Measurements from ENCODE around the gene SERPIND1.
"Not testable (repeated sequence)": the region's sequence is repeated elsewhere in the genome, so short reads cannot be mapped to it uniquely, and the experiment has no call there.

SERPIND1 gene, protein sequence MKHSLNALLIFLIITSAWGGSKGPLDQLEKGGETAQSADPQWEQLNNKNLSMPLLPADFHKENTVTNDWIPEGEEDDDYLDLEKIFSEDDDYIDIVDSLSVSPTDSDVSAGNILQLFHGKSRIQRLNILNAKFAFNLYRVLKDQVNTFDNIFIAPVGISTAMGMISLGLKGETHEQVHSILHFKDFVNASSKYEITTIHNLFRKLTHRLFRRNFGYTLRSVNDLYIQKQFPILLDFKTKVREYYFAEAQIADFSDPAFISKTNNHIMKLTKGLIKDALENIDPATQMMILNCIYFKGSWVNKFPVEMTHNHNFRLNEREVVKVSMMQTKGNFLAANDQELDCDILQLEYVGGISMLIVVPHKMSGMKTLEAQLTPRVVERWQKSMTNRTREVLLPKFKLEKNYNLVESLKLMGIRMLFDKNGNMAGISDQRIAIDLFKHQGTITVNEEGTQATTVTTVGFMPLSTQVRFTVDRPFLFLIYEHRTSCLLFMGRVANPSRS

DNA sequence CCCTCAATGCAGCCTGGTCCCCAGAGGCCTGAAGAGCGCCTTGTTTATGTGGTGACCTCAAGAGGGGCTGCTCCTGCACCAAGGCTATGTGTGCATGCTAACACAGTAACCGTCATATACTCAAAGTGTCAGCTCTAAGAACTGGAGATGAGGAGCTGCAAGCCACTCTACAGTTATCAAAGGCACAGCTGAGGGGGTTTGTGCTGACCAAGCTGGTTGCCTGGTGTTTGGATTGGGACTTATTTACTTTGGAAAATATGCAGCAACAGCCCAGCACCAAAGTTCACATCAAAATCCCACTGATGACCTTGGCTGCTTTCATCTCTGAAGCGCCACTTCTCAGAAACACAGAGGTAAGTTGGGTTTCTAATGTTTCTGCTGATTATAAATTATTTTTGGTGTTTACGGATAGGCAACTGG is at the start of gene SERPIND1:
SERPIND1 (plus strand) TSS at position 321 of the 420 bp plus-strand sequence. CDS start 5,200 bp downstream, outside the sequence.
- DNase-seq, result no peak

DNA sequence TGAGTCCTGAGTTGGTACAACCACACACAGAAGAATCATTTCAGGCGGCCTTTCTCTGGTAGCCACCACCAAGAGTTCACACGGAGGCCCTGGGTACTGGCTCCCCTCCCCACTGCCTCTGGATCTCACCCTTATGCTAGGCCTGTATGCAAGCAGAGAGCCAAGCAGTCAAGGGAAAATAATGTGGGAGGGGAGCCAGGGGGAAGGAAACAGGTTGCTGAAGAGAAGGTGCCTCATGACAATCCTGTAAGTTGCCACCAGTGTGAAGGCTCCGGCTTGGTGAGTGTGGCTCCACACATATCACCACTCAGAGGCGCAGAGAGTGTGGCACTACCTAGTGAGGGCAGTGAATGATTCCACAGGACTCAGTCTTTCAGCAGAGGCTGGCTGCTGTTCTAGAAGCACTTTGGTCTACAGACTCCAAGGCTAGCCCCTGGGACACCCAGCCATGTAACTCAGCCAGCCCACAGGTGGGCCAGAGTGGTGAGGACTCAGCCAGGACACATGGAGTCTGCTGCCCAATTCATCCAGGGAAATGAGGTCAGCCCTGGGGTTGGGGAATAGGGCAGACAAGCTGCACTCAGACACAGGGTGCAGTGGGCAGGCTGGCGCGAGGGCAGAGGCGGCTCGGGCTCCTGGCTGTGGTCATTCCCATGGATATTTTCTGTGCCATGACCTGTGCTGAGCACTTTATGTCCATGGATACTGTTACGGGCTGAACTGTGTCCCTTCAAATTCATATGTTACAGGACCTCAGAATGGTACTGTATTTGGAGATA is 49.0 kb upstream of the SERPIND1 start:
- no peak for DNase-seq

DNA sequence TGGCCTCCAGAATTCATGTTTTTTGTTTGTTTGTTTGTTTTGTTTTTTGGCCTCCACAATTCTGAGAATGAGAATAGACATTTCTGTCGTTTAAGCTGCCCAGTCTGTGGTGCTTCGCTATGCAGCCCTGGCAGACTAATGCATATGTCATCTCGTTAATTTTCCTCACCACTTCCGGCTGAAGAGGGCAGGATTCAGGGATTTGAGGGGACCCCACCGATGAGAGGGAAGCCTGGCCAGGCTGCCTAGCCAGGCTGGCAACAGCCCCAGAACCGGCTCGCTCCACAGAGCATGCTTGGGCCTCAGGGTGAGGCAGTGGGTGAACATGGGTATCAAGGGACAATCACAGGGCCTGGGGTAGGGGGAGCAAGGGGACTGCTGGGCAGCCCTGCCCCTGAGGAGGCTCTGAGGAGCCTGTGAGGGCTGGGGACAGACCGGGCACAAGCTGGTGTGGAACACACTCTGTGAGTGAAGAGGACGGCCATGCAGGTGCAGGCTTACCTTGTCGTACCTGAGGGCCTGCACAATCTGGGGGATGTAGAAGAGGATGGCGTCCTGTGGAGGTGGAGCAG is 47.8 kb upstream of the SERPIND1 start:
- DNase-seq, result no peak

DNA sequence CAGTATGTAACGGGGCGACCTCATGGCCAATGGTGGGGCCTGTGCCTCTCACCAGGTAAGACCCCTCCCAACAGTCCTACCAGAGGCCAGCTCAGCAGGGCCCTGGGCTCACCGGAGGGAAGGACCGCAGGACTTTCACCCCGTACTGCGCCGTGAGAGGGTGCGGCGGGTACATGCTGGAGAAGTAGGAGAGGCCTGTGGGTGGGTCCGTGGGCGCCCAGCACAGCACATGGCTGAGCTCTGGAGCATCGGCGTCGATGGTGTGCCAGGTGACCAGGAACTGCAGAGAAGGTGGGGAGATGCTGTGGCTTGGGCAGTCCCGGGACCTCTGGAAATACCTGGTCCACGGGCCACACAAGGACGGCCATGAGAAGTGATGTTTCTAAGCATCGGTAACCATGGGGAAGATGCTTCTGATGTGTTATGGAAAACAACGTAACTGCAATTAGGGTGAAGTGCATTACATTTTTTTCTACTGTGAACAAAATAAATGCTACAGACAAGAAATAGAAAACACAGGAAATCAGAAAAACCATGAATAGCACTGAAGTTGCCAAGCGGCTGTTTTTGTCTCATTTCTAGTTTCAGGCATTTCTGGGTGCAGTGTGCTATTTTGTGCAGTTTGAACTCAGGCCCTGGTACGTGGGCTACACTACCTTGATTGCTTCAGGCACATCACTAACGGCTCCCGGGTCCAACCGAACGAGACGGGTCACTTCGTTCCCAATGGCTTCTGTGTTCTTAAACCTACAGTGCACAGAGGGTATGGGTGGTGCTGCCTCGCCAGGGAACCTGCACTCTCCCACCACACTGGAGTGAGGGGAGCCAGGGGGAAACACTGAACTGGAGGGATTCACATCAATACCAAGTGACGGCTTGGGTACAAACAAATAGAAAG is 46.5 kb upstream of the SERPIND1 start:
- DNase-seq, result no peak

DNA sequence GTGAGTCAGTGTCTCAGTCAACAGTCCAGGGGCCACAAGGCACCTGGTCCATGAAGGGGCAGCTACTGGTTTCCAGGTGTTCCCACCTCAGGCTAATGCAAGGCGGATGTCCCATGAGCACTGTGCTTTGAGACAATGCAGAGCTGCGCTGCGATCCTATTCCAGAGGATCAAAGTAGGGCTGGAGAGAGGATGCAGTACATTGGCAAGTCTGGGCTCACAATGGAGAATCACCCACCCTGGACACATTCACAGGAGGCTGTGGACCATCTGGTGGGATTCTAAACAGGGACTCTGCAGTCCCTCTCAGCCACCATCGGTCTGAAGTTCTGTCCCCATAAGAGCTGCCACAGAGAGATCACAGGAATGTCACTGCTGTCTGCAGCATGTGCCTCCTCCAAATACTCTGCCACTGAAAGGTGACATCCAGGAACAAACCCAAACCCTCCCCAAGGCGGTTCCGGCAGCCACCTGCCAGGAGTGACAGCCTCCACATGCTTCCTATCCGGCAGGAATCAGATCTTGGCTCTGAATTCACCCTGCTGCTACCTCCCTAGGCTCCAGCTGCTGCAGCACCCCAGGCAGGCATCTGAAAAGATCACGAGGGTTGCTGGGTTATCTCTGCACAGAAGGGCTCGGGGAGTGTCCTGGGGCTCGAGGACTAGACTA is 45.3 kb upstream of the SERPIND1 start:
- no peak for DNase-seq

DNA sequence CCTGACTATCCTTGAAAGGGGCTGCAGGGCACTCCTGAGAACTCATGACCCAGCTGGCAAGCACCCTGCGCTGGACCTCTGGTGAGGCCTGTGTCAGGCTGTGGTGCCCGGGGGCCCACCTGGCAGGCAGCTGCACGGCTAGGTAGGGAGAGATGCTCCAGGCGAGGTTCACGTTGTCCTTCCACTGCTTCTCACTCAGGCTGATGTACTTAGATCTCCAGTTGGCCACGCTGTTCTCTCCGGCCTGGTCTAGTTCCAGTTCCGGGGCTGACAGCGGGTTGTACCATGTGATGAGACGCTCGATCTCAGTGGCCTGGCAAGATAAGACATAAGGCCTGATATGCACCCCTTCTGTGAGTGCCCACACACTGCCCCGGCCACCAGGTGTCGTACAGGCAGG is 44.7 kb upstream of the SERPIND1 start:
- no peak for DNase-seq

DNA sequence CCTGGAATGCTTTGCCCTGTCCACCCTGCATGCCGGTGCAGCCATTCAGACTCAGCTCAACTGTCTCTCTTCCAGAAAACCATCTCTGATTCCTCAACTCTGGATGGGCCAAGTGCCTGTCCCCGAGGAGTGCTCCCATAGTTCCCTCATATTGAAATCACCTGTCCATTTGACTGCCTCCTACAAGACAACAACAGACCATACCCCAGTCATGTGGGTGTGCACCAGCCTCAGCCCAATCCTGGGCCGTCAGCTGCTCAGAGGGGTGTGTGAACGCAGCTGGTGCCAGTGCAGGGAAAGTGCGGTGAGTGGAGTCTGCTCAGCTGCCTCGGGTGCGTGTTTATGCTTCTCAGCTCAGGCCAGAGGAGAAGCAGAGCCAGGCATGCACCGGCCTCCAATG is 41.5 kb upstream of the SERPIND1 start:
- DNase-seq, result not testable (repeated sequence)

DNA sequence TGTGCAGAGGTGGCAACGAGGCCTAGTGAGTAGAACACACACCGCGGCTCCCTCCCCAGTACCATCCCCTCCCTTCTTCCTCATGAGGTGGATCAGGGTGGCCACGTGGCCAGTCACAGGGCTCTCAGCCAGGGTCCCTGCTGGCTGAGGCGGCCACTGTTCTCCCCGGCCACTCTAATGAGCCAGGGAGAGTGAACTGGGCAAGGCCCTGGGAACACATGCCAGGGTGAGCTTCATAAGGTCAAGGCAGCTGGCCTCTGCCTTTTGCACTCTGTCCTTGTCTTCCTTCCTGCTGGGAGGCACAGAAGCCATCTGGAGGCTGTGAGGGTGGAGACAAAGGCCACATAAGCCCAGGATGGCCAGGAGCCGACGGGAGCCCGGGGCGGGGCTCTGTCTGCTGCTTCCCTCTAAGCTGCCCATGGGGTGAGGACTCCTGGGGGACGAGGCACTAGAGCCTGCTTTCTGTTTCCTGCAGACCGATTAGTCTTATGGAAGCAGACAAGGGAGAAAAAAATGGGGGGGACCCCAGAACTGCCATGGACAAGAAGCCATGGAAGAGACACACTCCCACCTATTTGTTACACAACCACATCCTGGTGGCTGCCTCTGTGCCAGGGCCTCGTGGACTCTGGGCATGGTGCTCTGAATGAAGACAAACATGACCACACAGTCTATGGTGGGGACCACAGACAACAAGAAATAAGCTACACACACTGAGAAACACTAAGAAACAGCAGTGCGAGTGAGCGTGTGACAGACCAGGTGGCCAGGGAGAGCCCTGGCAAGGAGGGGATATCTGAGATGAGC is 38.4 kb upstream of the SERPIND1 start:
- not testable (repeated sequence) for DNase-seq

DNA sequence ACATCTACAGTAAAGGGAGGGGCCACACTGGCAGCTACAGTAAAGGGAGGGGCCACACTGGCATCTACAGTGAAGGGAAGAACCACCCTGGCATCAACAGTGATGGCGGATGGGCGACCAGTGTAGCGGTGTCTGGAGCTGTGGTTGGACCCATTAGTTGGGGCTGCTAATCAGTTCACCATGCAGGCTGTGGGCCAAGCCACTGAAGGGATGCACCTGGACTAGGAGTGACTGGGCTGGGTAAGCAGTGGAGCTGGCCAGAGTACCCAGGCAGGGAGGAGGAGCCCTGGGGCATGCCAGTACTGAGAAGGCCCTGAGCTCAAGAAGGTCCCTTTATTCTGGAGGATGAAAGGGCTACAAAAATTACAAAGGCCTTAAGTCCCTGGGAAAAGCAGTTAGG is 37.0 kb upstream of the SERPIND1 start:
- not testable (repeated sequence) for DNase-seq

DNA sequence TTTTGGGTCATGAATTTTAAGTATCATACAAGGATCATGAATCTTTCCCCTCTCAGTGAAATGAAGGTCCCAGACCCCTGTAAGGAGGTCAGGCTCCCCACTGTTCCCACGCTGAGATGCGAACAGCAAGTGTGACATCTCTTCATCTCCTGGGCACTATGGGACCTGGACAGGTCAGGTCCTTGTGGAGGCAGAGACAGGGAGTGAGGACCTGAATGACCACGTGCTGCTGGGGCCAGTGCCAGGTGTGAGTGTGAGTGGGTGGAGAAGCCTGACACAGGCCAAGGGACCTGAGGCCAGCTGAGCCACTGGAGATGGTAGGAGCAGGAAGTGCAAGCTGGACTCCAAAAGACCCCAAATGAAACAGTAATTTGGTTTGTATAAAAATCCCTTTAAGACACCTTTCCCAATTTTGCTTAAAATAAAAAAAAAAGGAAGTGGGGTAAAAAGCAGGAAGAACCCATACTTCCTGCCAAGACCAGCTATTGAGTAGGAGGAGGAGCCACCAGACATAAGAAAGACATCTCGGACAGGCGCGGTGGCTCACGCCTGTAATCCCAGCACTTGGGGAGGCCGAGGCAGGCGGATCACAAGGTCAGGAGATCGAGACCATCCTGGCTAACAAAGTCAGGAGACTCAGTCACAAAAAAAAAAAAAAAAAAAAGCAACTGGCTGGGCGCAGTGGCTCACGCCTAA is 35.4 kb upstream of the SERPIND1 start:
- DNase-seq, result no peak

DNA sequence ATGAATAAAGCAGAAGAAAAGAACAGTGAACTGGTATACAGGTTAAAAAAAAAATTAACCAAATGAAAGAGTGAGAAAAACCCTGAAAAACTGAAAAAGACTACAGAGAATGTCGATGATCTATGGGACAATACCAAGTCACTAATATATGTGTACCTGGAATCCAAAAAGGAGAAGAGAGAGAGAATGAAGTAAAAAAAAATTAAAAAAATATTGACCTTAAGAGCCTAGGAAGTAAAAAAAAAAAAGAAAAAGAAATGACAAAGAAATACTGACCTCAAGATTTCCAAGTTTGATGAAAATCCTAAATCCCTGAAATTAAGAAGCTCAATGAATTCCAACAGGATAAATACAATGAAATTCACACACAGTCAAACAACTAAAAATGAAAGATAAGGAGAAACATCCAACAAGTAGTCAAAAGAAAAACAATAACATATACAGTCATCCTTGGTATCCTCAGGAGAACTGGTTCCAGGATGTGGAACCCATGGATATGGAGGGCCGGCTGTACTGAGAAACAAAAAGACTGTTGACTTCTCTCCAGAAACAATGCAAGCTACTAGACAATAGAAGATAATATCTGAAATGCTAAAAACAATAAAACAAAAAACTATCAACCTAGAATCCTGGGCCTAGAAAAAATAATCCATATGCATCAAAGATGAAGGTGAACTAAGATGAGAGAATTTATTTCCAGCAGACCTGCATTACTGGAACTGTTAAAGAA is 33.5 kb upstream of the SERPIND1 start:
- no peak for DNase-seq

DNA sequence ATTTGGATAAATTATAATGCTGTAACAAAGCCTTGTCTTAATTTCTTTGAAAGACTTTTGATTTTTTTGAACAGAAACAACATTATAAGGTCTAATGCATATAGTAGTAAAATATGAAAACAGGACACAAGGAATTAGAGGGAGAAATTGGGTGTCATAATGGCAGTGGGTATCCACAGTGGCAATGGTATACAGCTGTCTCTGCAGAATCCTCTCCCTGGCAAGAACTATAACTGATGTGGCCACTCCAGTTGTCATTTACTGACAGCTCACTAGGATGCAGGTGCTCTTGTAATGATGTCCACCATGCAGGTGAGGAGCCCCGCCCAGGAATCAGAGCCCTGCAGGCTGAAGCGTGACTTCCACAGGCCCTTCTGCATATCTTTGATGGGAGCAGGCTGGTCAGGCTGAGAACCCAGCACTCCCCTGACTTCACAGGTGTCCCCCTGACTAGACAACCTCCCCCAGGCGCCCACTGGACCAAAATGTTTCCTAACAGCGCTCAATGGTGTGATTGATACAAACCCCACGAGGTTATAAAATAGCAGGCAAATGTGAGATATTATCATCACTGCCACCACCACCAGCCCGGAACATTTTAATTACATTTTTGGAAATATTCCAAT is 32.8 kb upstream of the SERPIND1 start:
- DNase-seq, result no peak

DNA sequence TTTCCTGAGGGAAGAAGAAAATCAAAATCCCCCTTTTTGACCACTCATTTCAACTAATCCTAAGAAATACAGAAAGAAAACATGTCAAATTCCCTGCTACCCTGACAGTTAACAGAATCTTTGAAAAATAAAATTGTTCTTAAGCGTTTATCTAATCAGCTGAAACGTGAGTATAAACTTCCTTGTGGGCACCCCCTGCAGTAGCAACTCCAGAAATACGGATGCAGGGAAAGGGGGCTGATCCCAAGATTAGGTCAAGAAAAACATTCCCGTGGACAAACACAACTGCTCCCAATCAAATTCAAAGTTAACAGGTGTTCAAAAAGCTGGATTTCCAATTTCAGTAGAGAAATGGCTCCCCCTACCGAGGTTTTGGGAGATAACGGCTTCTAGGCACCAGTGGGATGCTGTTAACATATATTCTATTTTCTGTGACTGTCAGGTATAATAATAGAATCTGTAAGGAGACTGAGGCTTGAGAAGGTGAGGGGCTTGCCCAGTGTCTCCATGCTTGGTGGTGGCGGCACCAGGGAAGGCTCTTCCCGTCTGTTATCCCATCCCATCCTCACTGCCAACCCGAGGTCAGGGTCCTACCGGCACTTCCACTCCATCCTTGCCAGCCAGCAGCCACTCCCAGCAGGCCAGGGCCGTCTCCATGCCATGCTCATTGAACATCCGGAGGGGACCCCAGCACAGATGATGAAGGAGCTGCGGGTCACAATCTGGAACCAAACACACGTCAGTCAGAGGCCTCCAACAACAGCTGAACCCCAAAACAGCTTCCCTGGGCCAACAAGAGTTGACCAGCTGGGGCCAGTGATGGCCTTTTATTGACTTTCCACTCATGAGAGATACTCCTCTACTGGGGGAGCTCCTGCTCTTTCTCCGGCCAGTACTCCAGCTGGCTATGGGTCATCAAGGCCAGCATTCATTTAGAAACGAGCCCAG is 32.0 kb upstream of the SERPIND1 start:
- DNase-seq, result peak; percentile 36

DNA sequence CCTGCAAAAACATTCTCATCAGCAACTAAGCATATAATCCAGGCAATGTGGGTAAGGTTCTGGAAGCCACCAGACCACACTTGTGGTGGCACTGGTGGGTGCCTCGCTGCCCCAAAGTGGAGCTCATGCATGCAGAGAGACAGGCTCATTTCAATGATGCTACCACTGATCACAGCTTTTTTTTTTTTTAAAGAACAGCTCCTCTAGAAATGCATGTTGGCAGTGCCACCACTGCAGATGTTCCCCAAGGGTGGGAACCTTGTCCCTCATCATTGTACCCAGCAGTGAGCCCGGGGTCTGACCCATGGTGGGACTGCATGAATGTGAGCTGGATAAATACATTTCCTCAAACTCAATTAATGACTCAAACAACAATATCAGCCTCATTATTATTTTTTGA is 31.1 kb upstream of the SERPIND1 start:
- DNase-seq, result no peak

DNA sequence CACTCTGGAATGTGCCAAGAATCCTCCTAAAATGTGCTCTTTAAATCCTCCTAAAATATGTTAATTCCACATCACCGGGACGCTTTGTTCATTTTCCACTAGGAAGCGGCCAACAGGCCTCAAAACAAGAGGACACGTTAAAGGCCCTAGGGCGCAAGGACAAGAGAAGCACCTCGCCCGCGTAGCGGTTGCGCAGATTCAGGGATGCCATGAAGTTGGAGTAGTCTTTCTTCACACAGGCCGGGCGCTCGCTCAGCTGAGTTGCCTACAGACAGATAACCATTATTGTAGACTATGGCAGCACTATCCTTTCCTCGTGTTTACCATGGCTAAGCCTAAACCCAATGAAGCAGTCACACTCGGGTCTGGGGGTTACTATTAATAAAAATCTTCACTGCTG is 29.5 kb upstream of the SERPIND1 start:
- no peak for DNase-seq

DNA sequence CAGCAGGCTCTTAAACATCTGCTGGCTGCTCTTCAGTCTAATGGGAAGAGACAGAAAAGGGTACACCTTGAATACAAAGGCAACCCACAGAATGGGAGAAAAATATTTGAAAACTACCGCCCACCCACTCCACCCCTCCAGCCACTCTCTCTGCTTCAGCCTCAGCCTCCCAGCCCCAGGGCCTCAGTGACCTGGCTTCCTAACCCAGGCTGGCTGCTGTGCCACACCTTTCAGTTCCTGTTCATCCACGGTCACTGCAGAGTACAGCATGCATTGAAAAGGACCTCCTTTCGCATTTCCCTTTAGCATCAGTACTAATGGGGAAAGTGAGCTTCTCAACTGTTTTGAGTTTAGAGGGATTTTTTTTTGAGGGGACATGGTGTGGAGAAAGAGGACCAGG is 28.8 kb upstream of the SERPIND1 start:
- DNase-seq, result no peak

DNA sequence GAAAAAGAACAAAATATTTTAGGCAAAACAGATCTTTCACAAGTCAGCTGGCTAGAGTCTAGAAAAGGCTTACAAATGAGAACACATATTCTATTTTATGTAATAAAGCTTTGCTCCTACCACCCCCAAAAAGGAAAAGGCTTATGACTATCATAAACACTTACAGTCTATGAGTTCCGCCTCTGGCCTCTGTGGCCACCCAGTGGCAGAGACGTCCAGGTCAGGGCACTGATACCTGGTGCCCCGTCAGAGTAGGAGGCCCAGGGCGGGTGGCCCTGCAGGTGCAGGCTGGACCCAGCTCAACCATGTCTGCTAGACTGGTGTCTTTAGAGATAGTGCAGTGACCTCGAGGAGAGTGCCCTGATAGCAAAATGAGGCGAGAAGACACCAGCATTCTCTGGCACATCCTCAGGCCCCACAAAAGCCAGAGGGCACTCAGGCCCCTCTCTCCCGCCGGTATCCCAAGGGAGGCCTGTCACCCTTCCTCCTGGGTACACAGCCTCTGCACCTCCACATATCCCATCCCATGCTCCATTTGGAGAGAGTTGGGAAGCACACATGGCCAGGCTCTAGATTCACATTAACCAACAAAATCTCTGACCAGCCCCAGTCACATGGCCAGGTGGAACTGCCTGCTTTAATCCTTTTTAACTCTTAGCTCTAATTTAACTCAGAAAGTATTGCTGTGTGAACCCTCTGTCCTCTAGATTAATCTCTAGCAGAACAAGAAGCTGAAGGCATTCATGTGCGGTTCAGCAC is 27.3 kb upstream of the SERPIND1 start:
- DNase-seq, result no peak
